Stimulated activated memory B cell treated with anti-CD40 and anti-IgM and Interleukin-4, amounts not matched to agents 10 μg/mL and 1 μg/mL and 100 μg/mL, for 72 hours (primary cell): ENCODE data around the gene PKLR.
A peak's percentile ranks its signal among the peaks of the same experiment; 100 is the strongest.

Source experiments
- ATAC-seq: fragments of 150-1000 bp; cut with Tn5 transposase; 2 replicates; pipeline ENCODE4 v1.10.0; 2021
- H3K27ac Mint-ChIP-seq: one replicate; pipeline ENCODE4 v1.8.0; 2022; ENCODE audit warnings: mild to moderate bottlenecking, mixed read lengths
- H3K27me3 Mint-ChIP-seq: one replicate; pipeline ENCODE4 v1.8.0; 2022; ENCODE audit warnings: mixed read lengths
- H3K36me3 Mint-ChIP-seq: one replicate; pipeline ENCODE4 v1.8.0; 2022; ENCODE audit warnings: mixed read lengths
- H3K4me1 Mint-ChIP-seq: one replicate; pipeline ENCODE4 v1.8.0; 2022; ENCODE audit warnings: mixed read lengths
- H3K4me3 Mint-ChIP-seq: one replicate; pipeline ENCODE4 v1.8.0; 2022; ENCODE audit warnings: mild to moderate bottlenecking, moderate library complexity, mixed read lengths
- H3K9me3 Mint-ChIP-seq: one replicate; pipeline ENCODE4 v1.8.0; 2022; ENCODE audit warnings: mixed read lengths

The PKLR gene

GRCh38 chr1:155244368-155245162 is 56.7 kb downstream of the PKLR start:
- peak overlapping the region; percentile 76 for H3K4me3 Mint-ChIP-seq
- peak overlapping the region; percentile 76 for H3K27ac Mint-ChIP-seq
- no peaks in the 10 kb centered on the region for H3K9me3 Mint-ChIP-seq
- H3K4me1 Mint-ChIP-seq = peaks cover 34% of the 10 kb centered on the region
- peaks cover 2% of the 10 kb centered on the region for H3K36me3 Mint-ChIP-seq
- peak; percentile 97 for ATAC-seq
- H3K27me3 Mint-ChIP-seq = no peaks in the 10 kb centered on the region

GRCh38 chr1:155242805-155243358 is 58.4 kb downstream of the PKLR start:
- peaks cover 16% of the 10 kb centered on the region for H3K36me3 Mint-ChIP-seq
- H3K4me3 Mint-ChIP-seq = peak overlapping the region; percentile 76
- H3K4me1 Mint-ChIP-seq = peaks cover 46% of the 10 kb centered on the region
- ATAC-seq = no peak
- no peaks in the 10 kb centered on the region for H3K27me3 Mint-ChIP-seq
- H3K9me3 Mint-ChIP-seq = no peaks in the 10 kb centered on the region
- peak overlapping the region; percentile 76 for H3K27ac Mint-ChIP-seq

- peak overlapping the region; percentile 75 for H3K27ac Mint-ChIP-seq
Measured at GRCh38 chr1:155241841-155242264, 59.4 kb downstream of the PKLR start.

GRCh38 chr1:155241069-155241679 is 60.1 kb downstream of the PKLR start:
- Mint-ChIP-seq H3K9me3 (no peaks in the 10 kb centered on the region), H3K27ac (peak overlapping the region; percentile 75), H3K4me3 (peak overlapping the region; percentile 76), H3K36me3 (peaks cover 33% of the 10 kb centered on the region), H3K4me1 (peaks cover 42% of the 10 kb centered on the region), H3K27me3 (no peaks in the 10 kb centered on the region)
- peak; percentile 60 for ATAC-seq

More at GRCh38 chr1:155241841-155242264, 59.4 kb downstream of the PKLR start:
- Mint-ChIP-seq H3K27me3 (no peaks in the 10 kb centered on the region), H3K4me1 (peaks cover 46% of the 10 kb centered on the region), H3K36me3 (peaks cover 26% of the 10 kb centered on the region), H3K9me3 (no peaks in the 10 kb centered on the region), H3K4me3 (no peak overlapping the region)
- ATAC-seq = no peak
